NCI-H2081 treated with DMSO at 0.1 percent for 48 hours (cell line): ENCODE results near the gene ZNF341.

Experiments used
- DNase-seq: peaks from one replicate; lab custom pipeline; 2025; lab: John Stamatoyannopoulos, UW

ZNF341 gene

DNA sequence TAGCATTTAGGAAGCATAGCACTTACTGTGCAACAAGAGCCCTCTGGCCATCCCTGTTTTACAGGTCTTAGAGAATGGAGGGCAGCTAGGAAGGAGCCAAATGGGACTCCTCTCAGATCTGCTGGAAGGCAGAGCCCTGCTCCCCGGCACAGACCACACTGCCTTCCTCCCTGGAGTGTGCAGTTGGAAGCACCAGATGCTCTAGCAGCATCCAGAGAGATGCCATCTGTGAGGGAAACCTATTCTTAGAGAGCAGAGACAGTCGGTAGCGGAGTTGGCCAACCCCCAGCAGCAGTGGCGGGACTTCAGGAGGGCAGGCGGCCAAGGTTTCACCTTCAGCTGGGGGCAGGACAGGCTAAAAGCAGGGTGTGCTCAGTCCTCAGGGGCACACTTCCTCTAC, 28.9 kb upstream of the ZNF341 start:
- DNase-seq = no peak

DNA sequence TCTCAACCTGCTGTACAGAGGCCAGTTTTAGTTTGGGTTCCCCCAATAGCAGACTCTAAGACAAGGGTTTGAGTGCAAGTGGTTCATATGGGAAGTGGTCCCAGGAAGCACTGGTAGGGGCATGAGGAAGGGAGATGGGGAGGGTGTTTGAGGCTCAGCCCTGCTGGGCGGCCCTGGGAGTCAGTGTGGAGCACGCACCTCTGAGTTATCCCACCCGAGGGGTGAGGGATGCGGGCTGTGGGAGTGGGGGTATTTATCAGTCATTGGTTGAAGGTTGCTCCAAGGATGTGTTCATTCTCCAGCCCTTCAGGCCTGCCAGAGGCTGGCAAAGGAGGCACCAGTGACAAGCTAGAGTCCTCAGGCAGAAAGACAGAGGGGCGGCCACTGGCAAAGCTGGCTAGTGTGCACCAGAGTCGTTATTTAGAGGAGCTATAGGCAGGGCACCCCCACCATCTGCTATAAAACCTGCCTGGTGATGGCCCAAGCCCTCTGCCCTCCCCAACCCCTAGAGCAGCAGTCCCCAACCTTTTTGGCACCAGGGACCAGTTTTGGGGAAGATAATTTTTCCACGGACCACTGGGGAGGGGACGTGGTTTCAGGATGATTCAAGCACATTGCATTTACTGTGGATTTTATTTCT, 28.2 kb upstream of the ZNF341 start:
- no peak for DNase-seq

DNA sequence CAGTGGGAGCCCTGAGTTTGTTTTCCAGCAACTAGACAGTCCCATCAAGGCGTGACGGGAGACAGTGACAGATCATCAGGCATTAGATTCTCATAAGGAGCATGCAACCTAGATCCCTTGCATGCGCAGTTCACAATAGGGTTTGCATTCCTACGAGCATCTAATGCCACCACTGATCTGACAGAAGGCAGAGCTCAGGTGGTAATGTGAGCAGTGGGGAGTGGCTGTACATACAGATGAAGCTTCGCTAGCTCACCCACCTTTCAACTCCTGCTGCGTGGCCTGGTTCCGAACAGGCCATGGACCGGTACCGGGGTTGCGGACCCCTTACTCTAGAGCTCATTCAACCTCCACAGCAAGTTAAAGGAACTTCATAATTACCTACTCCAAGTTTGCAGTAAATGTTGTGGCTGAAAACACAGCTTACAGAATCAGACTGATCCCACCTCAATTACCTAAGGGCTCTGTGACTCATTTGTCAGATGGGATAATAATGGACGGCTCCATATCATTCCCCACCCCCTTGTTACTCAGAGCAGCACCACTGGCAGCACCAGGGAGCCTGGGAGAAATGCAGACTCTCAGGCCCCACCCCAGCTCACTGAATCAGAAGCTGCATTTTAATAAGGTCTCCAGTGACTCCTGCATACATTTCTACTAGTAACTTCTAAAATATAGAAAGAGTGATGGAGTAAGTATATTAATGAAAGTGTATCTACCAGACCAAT, 27.4 kb upstream of the ZNF341 start:
- no peak for DNase-seq

DNA sequence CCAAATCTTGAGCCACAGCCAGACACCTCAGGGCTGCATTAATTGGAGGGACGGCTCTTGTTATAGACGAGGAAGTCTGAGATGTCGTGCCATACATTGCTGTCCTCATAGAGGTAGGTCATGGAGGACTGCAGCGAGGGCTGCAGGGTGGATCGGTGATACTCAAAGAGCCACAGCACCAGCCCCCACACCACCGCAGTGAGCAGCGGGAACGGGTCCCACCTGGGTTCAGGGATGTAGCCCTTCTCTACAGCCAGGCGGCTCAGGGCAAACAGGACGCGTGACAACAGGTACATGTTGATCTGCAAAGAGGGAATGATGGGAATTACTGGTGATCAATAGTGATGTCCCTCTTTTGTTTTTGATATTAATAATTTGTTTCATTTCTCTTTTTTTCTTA, 24.1 kb upstream of the ZNF341 start:
- DNase-seq = no peak

DNA sequence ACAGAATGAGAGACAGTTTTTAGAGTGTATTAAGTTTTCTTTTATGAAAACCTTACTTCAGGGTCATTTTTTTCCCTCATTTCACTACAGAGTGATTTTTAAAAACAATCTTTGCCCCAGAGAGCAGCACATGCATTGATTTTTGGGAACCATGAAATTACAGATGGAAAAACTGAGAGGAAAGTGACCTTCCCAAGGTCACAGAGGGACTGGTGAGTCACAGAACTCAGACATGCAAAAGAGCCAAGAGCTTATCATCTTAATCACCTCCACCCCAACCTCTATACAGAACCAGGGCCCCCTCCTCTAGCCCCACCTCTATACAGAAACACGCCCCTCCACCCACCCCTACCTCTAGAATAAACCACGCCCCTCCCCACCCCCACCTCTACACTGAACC, 22.4 kb upstream of the ZNF341 start:
- DNase-seq = no peak

DNA sequence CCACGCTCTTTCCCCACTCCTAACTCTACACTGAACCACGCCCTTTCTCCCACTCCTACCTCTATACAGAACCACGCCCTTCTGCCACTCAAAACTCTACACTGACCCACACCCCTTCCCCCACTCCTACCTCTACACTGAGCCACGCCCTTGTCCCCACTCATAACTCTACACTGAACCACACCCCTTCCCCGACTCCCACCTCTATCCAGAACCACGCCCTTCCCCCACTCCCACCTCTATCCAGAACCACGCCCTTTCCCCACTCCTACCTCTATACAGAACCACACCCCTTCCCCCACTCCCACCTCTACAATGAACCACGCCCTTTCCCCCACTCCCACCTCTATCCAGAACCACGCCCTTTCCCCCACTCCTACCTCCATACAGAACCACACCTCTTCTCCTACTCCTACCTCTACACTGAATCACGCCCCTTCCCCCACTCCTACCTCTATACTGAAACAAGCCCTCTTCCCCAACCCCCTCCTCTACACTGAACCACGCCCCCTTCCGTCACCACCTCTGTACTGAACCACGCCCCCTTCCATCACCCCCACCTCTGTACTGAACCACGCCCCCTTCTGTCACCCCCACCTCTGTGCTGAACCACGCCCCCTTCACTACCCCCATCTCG, 21.8 kb upstream of the ZNF341 start:
- DNase-seq = no peak

DNA sequence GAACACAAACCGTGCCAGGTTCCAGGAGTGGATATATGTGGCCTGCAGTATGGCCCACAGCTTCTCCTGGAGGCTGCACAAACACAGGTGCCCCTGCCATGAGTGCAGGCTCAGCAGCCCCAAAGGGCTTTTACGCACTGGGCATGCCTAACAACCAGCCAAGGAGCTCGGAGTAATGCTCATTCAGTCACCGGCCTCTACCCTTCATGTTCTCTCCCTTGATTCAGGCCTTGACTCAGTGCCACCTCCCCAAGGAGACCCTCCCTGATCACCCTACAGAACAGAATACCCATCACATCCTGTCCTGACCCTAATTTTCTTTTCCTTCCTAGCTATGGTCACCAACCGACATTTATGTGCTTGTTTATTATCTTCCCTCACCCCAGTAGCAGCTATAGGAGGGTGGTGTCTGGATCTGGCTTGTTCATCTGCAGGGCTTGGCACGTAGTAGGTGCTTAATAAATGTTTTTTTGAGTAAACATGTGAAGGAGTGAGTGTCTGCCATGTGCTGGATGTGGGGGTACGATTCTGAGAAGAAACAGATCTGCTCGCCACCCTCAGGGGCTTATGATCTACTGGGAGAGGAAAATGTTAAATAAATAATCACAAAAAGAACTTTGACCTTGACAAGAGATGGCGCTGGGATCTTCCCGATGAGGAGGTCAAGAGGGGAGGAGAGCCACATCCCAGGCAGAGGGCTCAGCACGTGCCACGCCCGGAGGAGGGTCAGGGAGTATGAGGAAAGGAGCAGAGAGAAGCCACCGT, 20.9 kb upstream of the ZNF341 start:
- DNase-seq = no peak

DNA sequence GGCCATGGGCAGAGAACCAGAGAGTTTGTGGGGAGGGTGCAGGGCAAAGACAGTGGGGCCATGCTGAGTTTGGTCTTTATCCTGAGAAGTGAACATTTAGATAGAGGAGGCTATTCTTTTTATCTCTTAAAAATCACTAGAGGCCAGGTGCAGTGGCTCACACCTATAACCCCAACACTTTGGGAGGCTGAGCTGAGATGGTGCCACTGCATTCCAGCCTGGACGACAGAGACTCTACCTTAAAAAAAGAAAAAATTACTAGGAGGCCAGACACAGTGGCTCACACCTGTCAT, 20.4 kb upstream of the ZNF341 start:
- no peak for DNase-seq

DNA sequence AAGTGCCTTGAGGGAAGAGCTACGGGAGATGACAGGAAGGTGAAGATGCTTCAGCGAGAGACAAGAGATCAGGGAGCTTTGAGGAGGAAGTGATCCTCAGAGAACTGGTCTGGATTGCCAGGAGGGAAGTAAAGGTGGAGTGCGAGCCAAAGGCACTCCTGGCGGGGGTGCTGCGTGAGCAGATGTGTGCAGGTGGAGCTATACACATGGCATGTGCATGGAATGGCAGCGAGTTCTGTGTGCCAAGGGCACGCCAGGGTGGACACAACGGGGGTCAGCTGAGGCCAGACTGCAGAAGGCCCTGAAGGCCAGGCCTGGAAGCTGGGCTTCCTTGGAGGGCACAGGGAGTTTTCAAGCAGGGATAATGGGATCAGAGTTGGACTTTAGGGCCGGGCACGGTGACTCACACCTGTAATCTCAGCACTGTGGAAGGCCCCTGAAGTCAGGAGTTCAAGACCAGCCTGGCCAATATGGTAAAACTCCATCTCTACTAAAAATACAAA, 17.9 kb upstream of the ZNF341 start:
- no peak for DNase-seq

DNA sequence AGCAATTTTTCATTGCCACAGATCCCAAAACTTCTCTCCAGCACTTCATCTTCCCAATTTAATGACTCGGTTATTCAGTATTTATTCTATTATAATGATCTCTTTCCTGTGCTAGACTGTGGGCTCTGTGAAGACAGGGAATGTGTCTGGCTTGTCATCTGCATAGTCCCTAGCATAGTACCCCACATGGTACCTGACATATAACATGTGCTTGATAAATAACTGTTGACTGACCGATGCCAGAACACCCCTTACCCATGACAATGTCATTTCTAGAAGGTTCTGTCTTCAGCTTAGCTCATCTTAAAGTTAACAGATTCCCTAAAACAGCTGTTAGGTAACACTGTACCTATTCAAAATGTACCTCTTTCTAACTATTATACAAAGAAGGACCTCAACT, 15.3 kb upstream of the ZNF341 start:
- no peak for DNase-seq

DNA sequence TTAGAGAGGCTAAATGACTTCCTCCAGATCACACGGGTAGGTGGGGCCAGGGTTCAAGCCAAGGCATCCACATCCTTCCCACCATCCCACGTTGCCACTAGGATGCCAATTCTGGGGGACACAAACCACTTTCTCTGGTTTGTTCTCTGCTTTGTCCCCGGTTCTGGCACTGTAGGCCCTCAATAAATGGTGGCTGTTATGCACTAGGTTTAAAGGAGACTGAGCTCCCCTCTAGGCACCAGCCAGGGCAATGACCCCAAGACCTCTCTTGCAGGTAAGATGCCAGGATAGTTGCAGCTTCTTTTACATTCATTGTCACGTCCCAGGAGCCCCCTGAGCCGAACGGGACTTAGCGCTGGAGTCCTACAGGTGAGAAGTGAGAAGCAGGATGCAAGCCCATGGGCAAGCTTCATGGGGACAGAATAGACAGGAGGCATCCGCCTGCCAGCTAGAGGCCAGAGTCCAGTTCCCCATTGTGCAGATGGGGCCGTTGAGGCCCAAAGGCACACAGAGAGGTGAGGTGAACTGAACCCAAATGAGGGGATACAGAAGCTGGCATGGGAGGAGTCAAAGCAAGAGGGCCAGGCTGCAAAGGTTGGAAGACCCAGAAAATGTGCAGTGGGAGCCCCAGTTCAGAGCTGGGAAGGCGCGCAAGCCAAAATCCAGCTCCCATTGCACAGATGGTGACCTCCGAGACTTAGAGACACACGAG, 12.4 kb upstream of the ZNF341 start:
- DNase-seq = no peak

DNA sequence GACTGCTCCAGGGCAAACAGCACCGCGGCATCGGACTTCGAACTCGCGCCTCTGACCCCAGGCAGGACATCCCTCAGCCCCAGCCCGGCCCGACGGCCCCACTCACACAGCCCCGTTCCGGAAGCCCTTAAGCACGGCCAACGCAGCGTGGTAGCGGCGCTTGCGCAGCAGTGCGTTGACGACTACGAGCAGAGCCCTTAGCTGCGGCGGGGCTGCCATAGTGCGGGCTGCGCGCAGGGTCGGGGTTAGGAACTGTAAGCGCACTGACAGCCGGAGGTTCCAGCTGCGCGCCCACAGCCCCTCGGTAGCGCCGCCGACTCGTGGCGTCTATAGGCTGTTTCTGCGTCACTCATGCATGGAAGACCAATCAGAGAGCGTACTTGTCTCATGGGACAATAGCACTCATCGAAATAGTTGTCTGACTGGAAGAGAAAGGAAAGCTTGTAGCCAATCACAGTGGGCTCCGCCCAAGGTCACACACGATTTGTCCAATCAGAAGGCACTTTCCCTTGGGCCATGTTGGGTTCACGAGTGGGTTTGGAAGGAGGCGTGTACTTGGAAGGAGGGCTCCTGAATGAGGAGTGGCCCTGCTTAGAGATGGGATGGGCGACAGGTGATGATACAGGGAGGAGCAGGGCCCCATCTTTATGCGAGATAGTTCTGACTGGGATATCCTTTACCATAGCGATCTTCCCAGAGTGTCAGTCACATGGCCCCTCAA, 11.6 kb upstream of the ZNF341 start, which contains the start of gene PXMP4:
Gene PXMP4 (minus strand): TSS at position 322 of the 721 bp plus-strand sequence. CDS start 103 bp downstream, at position 219.
- peak; percentile 97 for DNase-seq

DNA sequence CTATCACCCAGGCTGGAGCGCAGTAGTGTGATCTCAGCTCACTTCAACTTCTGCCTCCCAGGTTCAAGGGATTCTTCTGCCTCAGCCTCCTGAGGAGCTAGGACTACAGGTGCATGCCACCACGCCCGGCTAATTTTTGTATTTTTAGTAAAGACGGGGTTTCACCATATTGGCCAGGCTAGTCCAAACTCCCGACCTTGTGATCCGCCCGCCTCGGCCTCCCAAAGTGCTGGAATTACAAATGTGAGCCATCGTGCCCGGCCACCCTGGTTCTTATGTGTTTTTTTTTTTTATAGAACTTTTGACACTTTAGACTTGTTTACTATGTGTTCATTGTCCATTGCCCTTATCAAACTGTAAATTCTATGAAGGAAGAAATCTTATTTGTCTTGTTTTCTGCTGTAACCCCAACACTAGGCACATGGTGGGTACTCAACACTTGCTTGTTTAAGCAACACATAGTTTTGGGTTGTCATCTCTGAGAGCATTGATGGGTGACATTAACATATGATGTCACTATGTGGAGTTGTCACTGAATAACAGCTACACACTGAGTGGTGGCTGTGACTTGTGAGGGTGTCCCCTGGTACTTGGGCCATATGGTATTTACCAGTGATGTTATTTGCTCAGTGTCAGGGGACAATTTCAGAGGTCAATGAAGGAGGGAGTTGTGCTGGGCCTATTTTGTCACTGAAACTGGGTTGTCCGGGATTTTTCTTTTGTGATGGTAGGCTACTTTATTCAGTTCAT, 10.2 kb upstream of the ZNF341 start:
- DNase-seq = no peak

DNA sequence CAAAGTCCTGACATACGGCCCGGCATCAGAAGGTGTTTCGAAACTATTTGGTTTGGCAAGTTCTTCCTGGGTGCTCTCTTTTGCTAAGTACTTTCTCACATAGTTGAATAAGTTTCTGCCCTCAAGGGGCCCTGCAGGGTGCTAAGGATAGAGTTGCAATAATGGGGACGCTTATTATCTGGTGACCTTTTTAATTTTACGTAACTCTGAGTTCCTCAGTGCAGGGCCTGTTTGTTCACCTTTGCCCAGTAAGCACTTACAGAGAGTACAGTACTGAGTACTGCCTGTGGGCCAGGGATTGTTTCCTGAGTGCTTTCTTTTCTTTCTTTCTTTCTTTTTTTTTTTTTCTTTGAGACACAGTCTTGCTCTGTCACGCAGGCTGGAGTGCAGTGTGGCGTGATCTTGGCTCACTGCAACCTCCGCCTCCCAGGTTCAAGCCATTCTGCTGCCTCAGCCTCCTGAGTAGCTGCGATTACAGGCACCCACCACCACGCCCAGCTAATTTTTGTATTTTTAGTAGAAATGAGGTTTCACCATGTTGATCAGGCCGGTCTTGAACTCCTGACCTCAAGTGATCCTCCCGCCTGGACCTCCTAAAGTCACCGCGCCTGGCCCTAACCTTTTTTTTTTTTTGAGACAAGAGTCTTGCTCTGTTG, 7.2 kb upstream of the ZNF341 start:
- DNase-seq = no peak

DNA sequence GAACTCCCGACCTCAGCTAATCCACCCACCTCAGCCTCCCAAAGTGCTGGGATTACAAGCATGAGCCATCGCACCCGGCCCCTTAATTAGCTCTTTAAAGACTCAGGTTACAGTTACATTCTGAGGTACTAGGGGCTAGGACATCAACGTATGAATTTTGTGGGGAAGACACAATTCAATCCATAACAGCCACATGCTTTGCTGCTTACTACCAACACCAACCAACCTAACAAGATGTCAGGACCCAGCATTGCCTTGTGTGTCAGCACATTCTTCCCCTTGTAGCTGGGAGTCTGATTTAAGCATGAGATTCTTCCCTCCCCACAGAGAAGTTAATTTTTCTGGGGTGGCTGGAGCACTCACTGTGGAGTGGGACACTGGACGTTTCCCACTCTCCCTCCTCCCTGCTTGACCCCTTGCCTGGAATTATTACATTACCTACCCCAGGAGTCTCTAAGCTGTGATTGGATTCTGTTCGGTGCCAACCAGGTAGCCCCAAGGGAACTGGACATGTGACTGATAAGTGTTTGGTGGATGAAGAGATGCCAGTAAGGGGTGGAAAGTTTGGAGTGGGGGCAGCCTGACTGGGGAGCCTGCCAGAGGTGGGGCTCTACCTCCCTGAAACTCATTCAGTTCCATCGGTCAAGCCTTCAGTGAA, 6.1 kb upstream of the ZNF341 start:
- no peak for DNase-seq

DNA sequence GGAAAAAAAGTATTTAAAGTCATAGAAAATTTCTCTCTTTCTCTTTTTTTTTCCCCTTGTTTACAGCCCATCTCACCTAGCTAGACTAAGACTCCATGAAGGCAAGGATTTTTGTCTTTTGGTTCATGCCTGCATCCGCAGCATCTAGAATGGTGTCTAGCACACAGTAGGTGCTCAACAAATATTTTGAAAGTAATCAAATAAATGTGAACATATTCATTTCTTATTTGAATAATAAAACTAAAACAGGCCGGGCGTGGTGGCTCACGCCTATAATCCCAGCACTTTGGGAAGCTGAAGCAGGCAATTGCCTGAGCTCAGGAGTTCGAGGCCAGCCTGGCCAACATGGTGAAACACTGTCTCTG, 4.7 kb upstream of the ZNF341 start:
- no peak for DNase-seq

DNA sequence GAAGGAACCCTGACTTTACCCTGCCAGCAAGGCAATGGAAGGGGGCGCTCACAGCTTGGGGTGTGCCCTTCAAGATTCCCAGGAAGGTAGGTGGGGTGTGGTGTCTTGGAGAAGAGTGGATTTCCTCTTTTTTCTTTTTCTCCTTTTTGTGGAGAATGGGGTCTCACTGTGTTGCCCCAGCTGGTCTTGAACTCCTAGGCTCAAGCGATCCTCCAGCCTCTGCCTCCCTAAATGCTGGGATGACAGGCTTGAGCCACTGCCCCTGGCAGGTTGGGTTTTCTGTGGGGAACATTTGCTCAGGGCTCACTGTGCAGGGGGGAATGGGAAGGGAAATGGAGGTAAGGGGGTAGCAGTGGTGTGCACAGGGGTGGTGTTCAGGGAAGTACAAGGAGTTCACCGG, 4.0 kb upstream of the ZNF341 start:
- DNase-seq = no peak

DNA sequence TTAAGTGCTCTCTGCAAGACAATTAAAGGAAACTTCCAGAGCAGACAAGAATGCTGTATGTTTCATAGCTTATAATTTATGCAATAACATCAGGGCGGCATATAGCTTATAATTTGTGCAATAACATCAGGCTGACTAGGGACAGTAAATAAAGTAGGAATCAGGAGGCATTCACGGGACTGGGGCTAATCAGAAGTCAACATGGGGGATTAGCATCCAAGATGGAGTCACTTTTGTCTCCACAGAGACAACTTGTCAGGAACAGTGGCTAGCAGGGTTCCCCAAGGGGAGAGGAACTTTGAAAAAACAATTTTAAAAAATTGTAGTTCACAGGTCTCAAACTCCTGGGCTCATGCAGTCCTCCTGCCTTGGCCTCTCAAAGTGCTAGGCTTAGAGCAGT, 3.3 kb upstream of the ZNF341 start:
- no peak for DNase-seq

DNA sequence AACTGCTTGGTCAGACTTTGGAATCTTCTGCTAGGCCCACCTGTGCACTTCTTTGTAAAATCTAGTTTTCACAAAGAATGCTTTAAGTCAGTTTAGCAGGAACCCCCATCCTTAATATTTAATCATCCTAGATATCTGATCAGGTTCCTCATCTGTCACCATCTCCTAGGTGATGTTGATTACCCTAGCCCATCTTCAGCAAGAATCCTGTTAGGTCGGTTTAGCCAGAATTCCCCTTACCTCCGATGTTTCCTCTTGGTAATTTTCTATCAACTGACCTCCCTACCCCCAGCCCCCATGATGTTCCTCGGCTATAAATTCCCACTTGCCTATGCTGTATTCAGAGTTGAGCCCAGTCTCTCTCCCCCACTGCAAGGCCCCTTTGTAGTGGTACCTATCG, 2.7 kb upstream of the ZNF341 start:
- DNase-seq = no peak
